Lung (tissue), 13 donors: ENCODE measurements around the gene LEO1. TPM values are rescaled to one million over a fixed set of nuclear protein-coding genes. Genes with fewer than 3 reads are reported as not detected.

Experiments used
- ATAC-seq: fragments of 200-7000 bp; cut with Tn5 transposase; one replicate; pipeline ENCODE4 v1.9.1; 2020; ENCODE audit warnings: moderate number of reproducible peaks; ENCODE audit not compliant: insufficient read depth, low FRiP score
- DNase-seq, 3 donors: peaks; one replicate each; pipeline ENCODE4 v3.0.0-alpha.2; 2013 to 2017
- H3K27ac ChIP-seq, 2 donors: one replicate each; pipeline ENCODE4 v1.5.1; 2013; ENCODE audit warnings: mild to moderate bottlenecking in 2 of 2, moderate library complexity in 2 of 2, control low read depth in 1 of 2, inconsistent platforms in 1 of 2, low read depth in 1 of 2, low read length in 1 of 2
- H3K27me3 ChIP-seq, 3 donors: one replicate each; pipeline ENCODE4 v1.5.1; 2013; ENCODE audit warnings: low read length in 2 of 3; ENCODE audit not compliant: control insufficient read depth in 3 of 3, insufficient read depth in 3 of 3
- H3K36me3 ChIP-seq, 4 donors: one replicate each; pipeline ENCODE4 v1.5.1; 2013; ENCODE audit warnings: low read length in 4 of 4, mild to moderate bottlenecking in 1 of 4, moderate library complexity in 1 of 4; ENCODE audit not compliant: control insufficient read depth in 4 of 4, insufficient read depth in 4 of 4
- H3K4me1 ChIP-seq, 5 donors: one replicate each; pipeline ENCODE4 v1.5.1; 2013; ENCODE audit warnings: low read length in 5 of 5, mild to moderate bottlenecking in 2 of 5, moderate library complexity in 1 of 5; ENCODE audit not compliant: control insufficient read depth in 5 of 5, insufficient read depth in 5 of 5
- H3K4me3 ChIP-seq: one replicate; pipeline ENCODE4 v1.5.1; 2013; ENCODE audit warnings: mild to moderate bottlenecking, control low read depth, moderate library complexity
- H3K9ac ChIP-seq, 2 donors: one replicate each; pipeline ENCODE4 v1.5.1; 2013; ENCODE audit warnings: low read length in 2 of 2, control low read depth in 1 of 2; ENCODE audit not compliant: insufficient read depth in 1 of 2
- H3K9me3 ChIP-seq, 4 donors: one replicate each; pipeline ENCODE4 v1.5.1; 2013; ENCODE audit warnings: low read length in 3 of 4, mild to moderate bottlenecking in 1 of 4, moderate library complexity in 1 of 4; ENCODE audit not compliant: control insufficient read depth in 4 of 4, insufficient read depth in 3 of 4
- CTCF ChIP-seq: IDR thresholded peaks from 2 replicates; pipeline ENCODE4 v1.5.1; 2012; ENCODE audit warnings: mild to moderate bottlenecking; ENCODE audit errors: control extremely low read depth, extremely low read depth
- WGBS, 2 donors: extraction: QIAGEN DNeasy Blood & Tissue Kit; methylation state at CpG; one replicate each; pipeline ENCODE4 v1.1.7; 2013; 5-methylcytosine and 5-hydroxymethylcytosine counted together
- polyA plus RNA-seq, 2 donors: library from polyadenylated mRNA; stranded (reverse); fragments of 200-250 nt; gene quantifications; one replicate each; pipeline ENCODE4 v1.2.1, GENCODE V29; 2013
- small RNA-seq: library from RNA; depleted of rRNA; stranded (forward); fragments of <200 nt; gene quantifications from one replicate; pipeline ENCODE3, GENCODE V24; 2014; ENCODE audit warnings: low replicate concordance
- total RNA-seq, 2 donors: library from RNA; depleted of rRNA in 1 of 2; stranded (reverse); fragments of >200 nt in 1 of 2; gene quantifications; one replicate each; pipeline ENCODE4 v1.2.1, GENCODE V29; 2014 to 2021
- donor health status: control.
- donor health status: control.
- donor health status: Bipolar disorder and iron deficiency.
- donor health status: healthy.
- donor health status: DM: yes; HTN: yes; CAD: no.

LEO1 gene
- total and polyA plus RNA-seq, 4 donors, result 7.1 to 25.4 (median 12.3) TPM

GRCh38 chr15:51889486-51889885 lies 82.1 kb downstream of the LEO1 start:
- peaks cover 7 to 23% (median 11%) of the 10 kb centered on the region in 4 donors for H3K36me3 ChIP-seq
- no peaks in the 10 kb centered on the region for H3K27me3 ChIP-seq

DNA sequence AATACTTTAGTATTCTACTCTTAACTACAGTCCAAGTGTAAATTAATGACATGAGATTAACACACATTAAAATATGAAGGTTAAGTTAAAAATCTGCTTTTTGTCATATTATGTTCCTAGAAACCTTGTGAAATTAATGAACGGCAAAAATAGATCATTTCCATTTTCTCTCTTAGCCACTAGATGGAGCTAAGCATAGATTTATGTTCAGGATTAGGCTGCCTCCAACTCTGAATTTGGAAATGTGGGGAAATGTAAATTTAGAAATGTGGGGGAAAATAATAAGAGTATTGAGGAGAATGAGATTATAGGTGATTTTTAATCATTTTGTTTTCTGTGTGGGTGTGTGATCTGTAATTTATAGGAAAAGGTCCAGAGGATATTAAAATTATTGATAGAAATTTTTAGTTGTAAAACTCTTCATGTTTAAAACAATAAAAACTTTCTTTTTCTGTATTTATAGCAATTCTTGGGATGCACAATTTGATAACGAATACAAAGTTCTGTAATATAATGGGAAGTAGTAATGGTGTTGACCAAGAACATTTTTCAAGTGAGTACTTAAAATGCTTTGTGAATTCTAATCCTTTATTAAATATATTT lies 82.9 kb downstream of the LEO1 start:
- DNase-seq (peak in 2 of 3 donors; percentile 38 to 45), ATAC-seq (no peak)
- H3K27me3 ChIP-seq, result no peaks in the 10 kb centered on the region
- peaks cover 2 to 22% (median 10%) of the 10 kb centered on the region in 4 donors for H3K36me3 ChIP-seq
- peaks cover 2 to 13% (median 8%) of the 10 kb centered on the region in 5 donors for H3K4me1 ChIP-seq
- H3K4me3 ChIP-seq, result no peak overlapping the region
- no peak overlapping the region for H3K9ac ChIP-seq
- 26 to 35% methylated on average over 2 of the region's 2 CpGs for WGBS, 2 donors
- no peaks in the 10 kb centered on the region for H3K9me3 ChIP-seq
- TF ChIP-seq CTCF, result peak; percentile 21
- H3K27ac ChIP-seq, result no peak overlapping the region

More at GRCh38 chr15:51889486-51889885, 82.1 kb downstream of the LEO1 start:
- TF ChIP-seq CTCF, result no peak
- Histone ChIP-seq H3K9me3 (no peaks in the 10 kb centered on the region), H3K4me1 (peaks cover 0 to 5% (median 4%) of the 10 kb centered on the region in 5 donors), H3K9ac (no peak overlapping the region), H3K27ac (no peak overlapping the region), H3K4me3 (no peak overlapping the region)
- ATAC-seq (no peak), DNase-seq (no peak)
- 98 to 99% methylated on average over 2 of the region's 2 CpGs for WGBS, 2 donors

Small RNAs within 50 kb of the gene (small RNA-seq; reads per million reads assigned to genes)
- not detected for gene RNU6-90P

Other genes starting within 250 kb of the LEO1 start
- 10 to 100 TPM in 1 of 2 donors, 1 to 10 TPM in 1; 8.1 to 12.9 TPM for gene LYSMD2, start 234.1 kb downstream of the LEO1 start, total RNA-seq
- 10 to 100 TPM; 14.4 to 17.4 TPM for gene LYSMD2, start 234.1 kb downstream of the LEO1 start, polyA plus RNA-seq
- 10 to 100 TPM in 1 of 2 donors, 1 to 10 TPM in 1; 9.4 to 10.4 TPM for gene TMOD2, start 220.2 kb downstream of the LEO1 start, total RNA-seq
- 1 to 10 TPM; 1.5 to 2.1 TPM for gene TMOD2, start 220.2 kb downstream of the LEO1 start, polyA plus RNA-seq
- gene TMOD3, start 142.1 kb downstream of the LEO1 start, total RNA-seq, result 100 to 1,000 TPM in 1 of 2 donors, 10 to 100 TPM in 1; 65.8 to 108 TPM
- 10 to 100 TPM; 12.4 to 16.4 TPM for gene TMOD3, start 142.1 kb downstream of the LEO1 start, polyA plus RNA-seq
- gene MAPK6, start 47.4 kb upstream of the LEO1 start, total RNA-seq, result 10 to 100 TPM; 28.0 to 39.8 TPM
- gene MAPK6, start 47.4 kb upstream of the LEO1 start, polyA plus RNA-seq, result 10 to 100 TPM in 1 of 2 donors, 1 to 10 TPM in 1; 5.4 to 21.2 TPM
- gene BCL2L10, start 141.0 kb upstream of the LEO1 start, total RNA-seq, result under 1 TPM in 1 of 2 donors, not detected in 1; 0.15 TPM
- gene BCL2L10, start 141.0 kb upstream of the LEO1 start, polyA plus RNA-seq, result under 1 TPM; 0.05 to 0.14 TPM
- gene GNB5, start 219.6 kb upstream of the LEO1 start, total RNA-seq, result 10 to 100 TPM; 13.7 to 21.5 TPM
- 1 to 10 TPM; 8.0 to 8.8 TPM for gene GNB5, start 219.6 kb upstream of the LEO1 start, polyA plus RNA-seq